Activated CD4-positive, alpha-beta T cell treated with anti-CD3 and anti-CD28 coated beads, Interleukin-2, amount 50 U/mL, for 1 hour (primary cell): ENCODE data around the gene TBXAS1.

ENCODE experiments used
- DNase-seq: peaks from one replicate; pipeline ENCODE4 v3.0.0-alpha.2; 2020

TBXAS1 gene

GRCh38 chr7:139829025-139829774 is at the start of gene TBXAS1:
Gene TBXAS1, plus strand, starts transcription at chr7:139829264. Its CDS starts 127 bp downstream, at chr7:139829391.
- no peak for DNase-seq

- no peak for DNase-seq
Observed at GRCh38 chr7:139782932-139783331, 46.1 kb upstream of the TBXAS1 start.

DNA sequence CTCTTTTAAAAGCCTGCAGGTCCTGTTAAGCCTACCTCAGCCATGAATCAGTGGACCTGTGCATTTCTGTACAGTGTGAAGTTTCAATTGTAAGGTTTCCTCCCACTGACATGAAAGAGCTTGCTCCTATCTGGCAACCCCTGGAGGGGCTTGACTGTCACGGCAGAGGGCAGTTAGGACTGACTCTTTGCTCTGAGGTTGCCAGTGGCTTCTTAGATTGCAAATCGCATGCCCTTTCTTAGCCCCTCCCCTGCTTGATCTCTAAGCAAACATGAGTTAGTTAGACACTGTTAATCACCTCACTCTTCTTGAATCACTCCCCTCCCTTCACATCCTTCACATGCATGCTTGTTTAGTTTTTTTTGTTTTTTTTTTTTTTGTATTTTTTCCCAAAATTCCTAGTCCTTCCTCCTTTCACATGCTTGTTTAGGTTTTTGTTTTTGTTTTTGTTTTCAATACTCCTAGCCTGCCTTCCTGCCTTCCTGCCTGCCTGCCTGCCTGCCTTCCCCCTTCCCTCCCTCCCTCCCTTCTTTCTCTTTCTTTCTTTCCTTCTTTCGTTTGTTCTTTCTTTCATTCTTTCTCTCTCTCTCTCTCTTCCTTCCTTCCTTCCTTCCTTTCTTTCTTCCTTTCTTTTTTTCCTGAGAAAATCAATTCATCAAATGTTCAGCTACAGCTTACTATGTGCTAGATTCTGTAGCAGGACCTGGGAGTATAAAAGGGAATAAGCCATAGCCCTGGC is 45.2 kb upstream of the TBXAS1 start:
- no peak for DNase-seq

- DNase-seq = no peak
Observed at GRCh38 chr7:139784648-139785047, 44.4 kb upstream of the TBXAS1 start.

GRCh38 chr7:139791316-139791715 is 37.7 kb upstream of the TBXAS1 start:
- DNase-seq = no peak

- no peak for DNase-seq
Observed at GRCh38 chr7:139797607-139798006, 31.5 kb upstream of the TBXAS1 start.

GRCh38 chr7:139798221-139798620 is 30.8 kb upstream of the TBXAS1 start:
- DNase-seq = no peak

GRCh38 chr7:139798892-139799291 is 30.2 kb upstream of the TBXAS1 start:
- no peak for DNase-seq

DNA sequence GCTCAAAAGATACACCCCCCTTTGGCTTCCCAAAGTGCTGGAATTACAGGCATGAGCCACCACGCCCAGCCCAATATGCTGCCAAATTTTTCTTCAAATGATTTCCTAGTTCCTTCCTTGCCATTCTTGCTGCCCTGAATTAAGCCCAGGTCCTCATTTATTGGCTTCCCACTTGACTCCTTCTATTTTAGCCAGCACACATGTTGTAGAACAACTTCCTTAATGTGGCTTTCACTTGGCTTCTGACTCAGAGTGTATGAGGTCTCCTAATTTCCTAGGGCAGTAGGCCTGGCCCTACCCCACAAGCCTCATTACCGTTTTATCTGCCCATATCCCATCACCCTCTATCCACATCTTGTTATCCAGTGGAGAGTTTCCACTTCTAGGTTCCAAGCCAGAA is 29.5 kb upstream of the TBXAS1 start:
- DNase-seq = no peak

- no peak for DNase-seq
Observed at GRCh38 chr7:139804571-139804970, 24.5 kb upstream of the TBXAS1 start.

GRCh38 chr7:139807009-139807408 is 22.1 kb upstream of the TBXAS1 start:
- no peak for DNase-seq

DNA sequence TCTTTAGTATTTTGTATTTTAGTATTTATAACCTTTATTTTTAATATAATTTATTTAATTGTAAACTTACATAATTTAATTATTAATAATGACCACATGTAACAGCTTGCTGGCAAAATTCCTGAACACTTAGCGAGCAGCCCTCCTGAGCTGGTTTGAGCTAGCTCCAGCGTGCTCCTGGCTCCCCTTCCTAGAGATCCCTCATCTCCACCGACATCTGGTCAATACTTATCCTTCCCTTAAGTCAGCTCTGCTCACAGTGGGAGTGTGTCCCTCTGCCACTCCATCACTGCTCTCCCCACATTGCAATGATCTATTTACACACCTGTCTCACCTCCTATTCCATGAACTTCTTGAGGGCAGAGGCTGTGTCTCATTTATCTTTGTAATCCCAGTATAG is 20.6 kb upstream of the TBXAS1 start:
- DNase-seq = no peak

DNA sequence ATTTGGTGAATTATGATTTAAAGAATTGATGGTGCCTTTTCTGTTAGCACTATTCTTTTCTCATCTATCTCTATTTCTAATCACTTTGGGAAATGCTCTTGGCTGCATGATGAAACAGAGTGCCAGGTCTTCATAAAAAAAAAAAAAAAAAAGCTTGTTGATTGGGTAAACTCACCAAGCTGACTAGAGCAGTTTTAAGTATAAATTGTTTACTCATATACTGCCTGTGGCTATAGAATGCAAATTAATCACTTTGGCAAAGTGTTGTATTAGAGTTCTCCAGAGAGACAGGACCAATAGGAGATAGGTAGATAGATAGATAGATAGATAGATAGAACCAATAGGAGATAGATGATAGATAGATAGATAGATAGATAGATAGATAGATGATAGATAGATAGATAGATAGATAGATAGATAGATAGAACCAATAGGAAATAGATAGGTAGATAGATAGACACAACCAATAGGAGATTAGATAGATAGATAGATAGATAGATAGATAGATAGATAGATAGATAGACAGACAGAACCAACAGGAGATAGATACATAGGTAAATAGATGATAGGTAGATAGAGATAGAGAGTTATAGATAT is 20.1 kb upstream of the TBXAS1 start:
- no peak for DNase-seq

DNA sequence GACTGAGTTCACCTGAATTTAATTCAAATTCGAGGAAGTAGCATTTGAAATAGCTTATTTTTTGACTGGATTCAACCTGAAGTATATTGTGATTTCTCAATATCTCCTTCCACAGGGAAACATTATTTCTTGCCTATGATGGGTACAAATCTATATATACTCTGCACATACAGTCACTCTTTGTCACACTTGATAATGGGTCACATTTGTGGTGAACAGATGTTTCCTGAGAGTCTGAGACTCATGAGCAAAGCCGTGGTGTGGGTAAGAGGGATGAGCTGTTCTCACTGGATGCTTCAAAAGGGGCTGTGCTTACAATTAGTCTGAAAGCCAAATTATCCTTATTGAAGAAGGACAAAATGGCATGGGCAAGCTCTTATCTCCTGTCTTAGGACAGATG is 18.0 kb upstream of the TBXAS1 start:
- no peak for DNase-seq

DNA sequence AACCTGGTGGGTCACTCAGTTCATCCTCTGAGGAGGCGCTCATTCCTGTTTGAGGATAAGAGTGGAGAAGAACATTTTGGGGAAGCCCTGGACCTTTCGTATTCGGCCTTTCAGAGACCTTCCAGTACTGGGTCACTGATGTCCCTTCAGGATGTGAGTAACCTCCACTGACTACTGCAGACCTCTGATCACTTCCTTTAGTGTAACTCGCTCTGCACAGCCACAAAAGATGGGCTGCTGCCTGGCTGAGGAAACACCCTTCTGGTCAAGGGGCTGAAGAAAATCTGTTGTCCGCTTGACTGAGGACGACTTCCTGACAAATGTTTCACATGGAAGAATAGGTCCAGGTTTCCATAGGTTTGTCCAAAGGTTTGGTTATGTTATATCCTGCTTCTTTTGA is 15.9 kb upstream of the TBXAS1 start:
- no peak for DNase-seq

GRCh38 chr7:139813689-139814088 is 15.4 kb upstream of the TBXAS1 start:
- no peak for DNase-seq

DNA sequence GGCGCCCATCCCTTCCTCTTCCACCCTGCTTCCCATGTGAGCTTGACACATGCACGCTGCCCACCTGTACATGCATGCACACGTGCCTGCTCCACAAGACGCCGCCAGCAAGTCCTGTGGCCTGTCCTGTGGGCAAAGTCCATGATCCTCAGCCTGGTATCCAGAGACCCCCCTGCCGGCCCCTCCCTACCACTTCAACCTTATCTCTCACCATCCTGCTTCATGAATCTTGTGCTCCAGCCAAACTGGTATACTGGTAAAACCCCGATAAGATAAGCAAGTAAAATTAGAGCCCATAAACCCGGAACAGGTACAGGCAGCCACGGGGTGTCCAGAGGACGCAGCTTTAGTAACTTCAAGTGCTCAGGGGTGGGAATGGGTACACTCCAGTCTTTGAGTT is 11.8 kb upstream of the TBXAS1 start:
- DNase-seq = no peak

- DNase-seq = no peak
Observed at GRCh38 chr7:139820089-139820488, 9.0 kb upstream of the TBXAS1 start.

DNA sequence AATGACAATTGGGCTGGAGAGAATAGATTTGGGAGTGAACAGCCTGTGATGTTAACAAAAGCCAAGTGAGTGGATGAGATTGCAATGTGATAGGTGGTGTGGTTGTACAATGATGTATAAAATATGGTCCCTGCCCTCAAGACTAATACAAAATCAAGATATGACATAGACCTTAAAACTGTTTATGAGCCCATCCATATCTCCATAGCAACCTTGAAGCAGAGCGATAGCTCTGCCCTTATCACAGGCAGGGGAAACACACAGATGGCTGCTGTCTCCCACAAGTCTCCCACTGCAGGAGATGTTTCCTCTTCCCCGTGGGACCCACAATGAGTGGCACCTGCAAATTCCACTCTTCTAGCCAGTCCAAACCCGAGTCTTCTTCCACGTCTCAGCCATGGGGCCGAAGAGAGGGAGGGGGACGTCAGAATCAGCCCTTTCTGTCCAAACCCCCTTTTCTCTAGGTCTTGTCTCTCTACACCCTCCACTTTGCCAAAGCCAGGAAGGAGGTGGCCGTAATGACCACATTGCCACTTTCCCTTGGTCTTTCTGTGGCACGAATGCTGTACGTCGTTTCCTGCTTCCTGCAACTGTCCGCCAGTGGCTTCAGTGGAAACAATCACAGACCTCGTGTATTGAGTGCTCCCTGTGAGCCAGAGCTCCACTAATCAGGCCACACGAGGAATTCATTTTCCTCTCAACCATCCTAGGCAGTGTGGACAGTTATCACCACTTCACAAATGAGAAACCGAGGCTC is 7.5 kb upstream of the TBXAS1 start:
- DNase-seq = no peak

DNA sequence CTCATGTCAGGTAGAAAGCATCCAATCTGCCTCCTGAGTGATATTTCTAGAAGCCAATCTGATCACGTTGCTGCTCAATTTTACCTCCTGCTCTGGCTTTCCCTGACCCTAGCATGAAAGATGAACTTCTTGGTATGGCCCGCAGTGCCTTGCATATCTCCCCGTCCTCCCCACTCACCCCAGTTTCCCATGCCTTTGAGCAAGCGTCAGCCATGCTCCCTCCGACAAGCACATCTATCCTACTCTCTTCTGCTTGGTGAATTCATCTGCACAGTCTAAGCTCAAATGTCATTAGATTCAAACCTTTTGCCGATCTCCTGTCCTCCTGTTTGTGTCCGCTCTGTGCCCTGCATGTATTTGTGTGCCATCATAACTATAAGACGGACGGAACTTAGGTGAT is 6.2 kb upstream of the TBXAS1 start:
- no peak for DNase-seq

- DNase-seq = no peak
Observed at GRCh38 chr7:139823959-139824521, 5.0 kb upstream of the TBXAS1 start.

GRCh38 chr7:139825666-139826290 is 3.3 kb upstream of the TBXAS1 start:
- DNase-seq = no peak

GRCh38 chr7:139827042-139827441 is 2.0 kb upstream of the TBXAS1 start:
- DNase-seq = no peak
